WI38 (cell line): ENCODE data around the gene ANG.
"Not testable (repeated sequence)": the region's sequence is repeated elsewhere in the genome, so short reads cannot be mapped to it uniquely, and the experiment has no call there.

ENCODE experiments used
- H3K4me3 ChIP-seq: 2 replicates; pipeline ENCODE4 v1.5.1; 2011; ENCODE audit warnings: low read depth, mild to moderate bottlenecking, control low read depth, low read length
- TF ChIP-seq, protein P1 (sequence below): IDR thresholded peaks from 2 replicates; pipeline ENCODE4 v1.5.1; 2012; ENCODE audit warnings: low read depth, mild to moderate bottlenecking, control low read depth, low read length

Gene ANG

DNA sequence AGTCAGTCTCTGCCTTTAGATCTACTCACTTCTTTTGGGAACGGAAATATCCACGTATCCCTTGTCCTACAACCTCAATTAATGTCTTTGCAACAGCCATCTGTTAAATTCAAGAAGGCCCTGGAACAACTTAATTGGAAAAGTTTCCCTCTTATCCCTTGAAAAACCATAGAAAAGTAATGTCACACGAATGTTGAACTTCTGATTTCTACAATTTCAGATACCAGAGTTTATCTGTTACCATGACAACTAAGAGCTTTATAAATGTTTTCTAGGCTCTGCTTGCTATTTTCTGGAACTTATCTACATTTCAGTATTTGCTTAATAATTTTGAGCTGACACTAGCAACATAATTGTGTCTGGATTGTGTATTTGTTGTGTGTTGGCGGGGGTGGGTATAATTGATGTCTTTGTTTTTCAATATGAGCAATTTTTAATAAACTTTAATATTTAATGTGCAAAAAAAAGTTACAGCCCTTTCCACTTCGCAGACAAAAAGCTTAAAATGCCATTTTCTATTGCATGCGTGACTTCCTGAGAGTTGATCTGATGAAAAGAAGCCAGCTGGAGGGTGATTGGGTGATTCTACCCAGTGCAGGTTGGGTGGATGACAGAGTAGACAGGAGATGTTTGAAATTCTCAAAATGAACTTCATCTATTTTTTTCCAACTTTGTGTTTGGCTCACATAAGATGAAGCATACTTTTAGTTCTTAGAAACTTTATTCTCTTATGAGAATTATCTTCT, 45.3 kb downstream of the ANG start:
- TF ChIP-seq, protein P1, sequence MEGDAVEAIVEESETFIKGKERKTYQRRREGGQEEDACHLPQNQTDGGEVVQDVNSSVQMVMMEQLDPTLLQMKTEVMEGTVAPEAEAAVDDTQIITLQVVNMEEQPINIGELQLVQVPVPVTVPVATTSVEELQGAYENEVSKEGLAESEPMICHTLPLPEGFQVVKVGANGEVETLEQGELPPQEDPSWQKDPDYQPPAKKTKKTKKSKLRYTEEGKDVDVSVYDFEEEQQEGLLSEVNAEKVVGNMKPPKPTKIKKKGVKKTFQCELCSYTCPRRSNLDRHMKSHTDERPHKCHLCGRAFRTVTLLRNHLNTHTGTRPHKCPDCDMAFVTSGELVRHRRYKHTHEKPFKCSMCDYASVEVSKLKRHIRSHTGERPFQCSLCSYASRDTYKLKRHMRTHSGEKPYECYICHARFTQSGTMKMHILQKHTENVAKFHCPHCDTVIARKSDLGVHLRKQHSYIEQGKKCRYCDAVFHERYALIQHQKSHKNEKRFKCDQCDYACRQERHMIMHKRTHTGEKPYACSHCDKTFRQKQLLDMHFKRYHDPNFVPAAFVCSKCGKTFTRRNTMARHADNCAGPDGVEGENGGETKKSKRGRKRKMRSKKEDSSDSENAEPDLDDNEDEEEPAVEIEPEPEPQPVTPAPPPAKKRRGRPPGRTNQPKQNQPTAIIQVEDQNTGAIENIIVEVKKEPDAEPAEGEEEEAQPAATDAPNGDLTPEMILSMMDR = no peak
- no peak overlapping the region for H3K4me3 ChIP-seq

DNA sequence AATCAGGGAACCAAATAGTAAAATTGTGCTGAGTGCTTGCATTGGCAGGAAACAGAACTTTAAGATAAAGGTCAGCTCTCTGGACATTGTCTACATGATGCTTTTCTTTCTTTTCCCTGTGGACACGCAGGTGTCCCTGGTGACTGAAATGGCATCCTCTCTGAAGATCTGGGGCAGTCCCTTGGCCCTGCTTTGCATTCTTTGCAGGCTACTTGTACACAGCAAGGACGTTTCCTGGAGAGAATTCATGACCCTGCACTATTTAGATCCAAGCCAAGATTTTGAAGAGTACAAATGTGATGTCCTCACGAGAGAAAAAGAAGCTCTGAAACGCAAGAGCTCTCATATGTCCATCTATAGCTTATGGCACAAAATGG, 45.9 kb downstream of the ANG start:
- H3K4me3 ChIP-seq = no peak overlapping the region
- TF ChIP-seq, protein P1 = no peak

DNA sequence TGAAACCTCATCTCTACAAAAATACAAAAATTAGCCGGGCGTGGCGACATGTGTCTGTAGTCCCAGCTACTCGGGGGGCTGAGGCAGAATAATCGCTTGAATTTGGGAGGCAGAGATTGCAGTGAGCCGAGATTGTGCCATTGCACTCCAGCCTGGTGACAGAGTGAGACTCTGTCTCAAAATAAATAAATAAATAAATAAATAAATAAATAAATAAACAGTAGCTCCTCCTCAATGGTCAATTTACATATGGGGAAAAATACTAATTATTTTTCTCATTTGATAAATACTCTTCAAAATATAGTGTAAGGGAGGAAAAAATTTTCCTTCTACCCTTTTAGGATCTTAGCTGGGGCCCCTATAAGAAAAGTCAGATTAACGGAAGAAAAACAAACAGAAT, 49.7 kb downstream of the ANG start:
- not testable (repeated sequence) for H3K4me3 ChIP-seq

DNA sequence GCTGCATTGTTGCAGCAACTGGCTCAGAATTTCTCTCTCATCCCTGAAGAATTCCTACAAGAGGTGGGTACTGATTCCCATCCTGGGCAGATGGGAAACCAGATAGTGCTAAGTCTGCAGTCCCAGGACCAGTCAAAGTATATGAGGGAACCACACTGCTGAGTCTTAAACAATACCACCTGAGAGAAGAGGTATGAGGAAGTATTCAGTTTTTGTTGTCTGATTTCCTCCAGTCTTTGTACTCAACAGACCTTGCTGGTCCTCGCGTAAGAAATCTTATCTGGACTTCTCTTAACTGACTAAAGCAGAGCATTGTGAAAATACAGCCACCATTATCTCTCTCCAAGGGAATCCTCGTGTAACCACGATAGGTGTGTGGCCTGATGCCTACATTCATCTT, 53.6 kb downstream of the ANG start:
- no peak overlapping the region for H3K4me3 ChIP-seq
- TF ChIP-seq, protein P1 = no peak

DNA sequence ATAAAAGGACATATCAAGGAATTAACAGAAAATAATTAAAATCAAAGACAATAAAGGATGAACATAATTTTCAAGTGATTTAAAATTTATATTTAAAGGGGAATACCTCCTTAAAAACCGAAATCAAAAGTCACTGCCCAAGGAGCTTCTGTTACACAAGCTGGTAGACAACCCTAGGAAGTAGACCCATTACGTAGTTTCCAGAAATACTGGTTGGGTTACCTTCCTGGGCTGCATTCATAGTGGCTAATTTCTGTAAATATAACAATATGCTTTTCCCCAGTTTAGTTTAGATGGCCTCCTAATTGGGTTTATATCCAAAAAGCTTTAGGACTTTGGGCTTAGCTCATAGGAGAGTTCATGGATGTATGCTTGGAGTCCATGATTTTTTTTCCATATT, 55.0 kb downstream of the ANG start:
- TF ChIP-seq, protein P1 = no peak
- no peak overlapping the region for H3K4me3 ChIP-seq
